Jurkat, Clone E6-1 (cell line): Measurements from ENCODE around the gene PXYLP1.

ENCODE experiments used
- DNase-seq: peaks from one replicate; pipeline ENCODE4 v3.0.0-alpha.2; 2011; ENCODE audit warnings: low read depth, low spot score
- H3K4me3 ChIP-seq: 2 replicates; pipeline ENCODE4 v1.5.1; 2011; ENCODE audit warnings: mild to moderate bottlenecking, low read length, control low read depth, moderate library complexity

The PXYLP1 gene

GRCh38 chr3:141227216-141227615 is 4.4 kb upstream of the PXYLP1 start:
- no peak overlapping the region for H3K4me3 ChIP-seq
- no peak for DNase-seq

- no peak overlapping the region for H3K4me3 ChIP-seq
- DNase-seq: no peak
Measured at GRCh38 chr3:141227752-141228151, 3.9 kb upstream of the PXYLP1 start.

- DNase-seq: no peak
- no peak overlapping the region for H3K4me3 ChIP-seq
Measured at GRCh38 chr3:141228395-141228794, 3.2 kb upstream of the PXYLP1 start.

GRCh38 chr3:141229132-141229531 is 2.5 kb upstream of the PXYLP1 start:
- DNase-seq: no peak
- no peak overlapping the region for H3K4me3 ChIP-seq

GRCh38 chr3:141230293-141230692 is 1.3 kb upstream of the PXYLP1 start:
- H3K4me3 ChIP-seq: peak overlapping the region; percentile 83
- no peak for DNase-seq

GRCh38 chr3:141231952-141232823 is 563 bp downstream of the PXYLP1 start:
- H3K4me3 ChIP-seq: peak overlapping the region; percentile 90
- DNase-seq: no peak

- DNase-seq: no peak
- peak overlapping the region; percentile 90 for H3K4me3 ChIP-seq
Measured at GRCh38 chr3:141233457-141234161, 2.0 kb downstream of the PXYLP1 start.

- DNase-seq: no peak
- peak overlapping the region; percentile 90 for H3K4me3 ChIP-seq
Measured at GRCh38 chr3:141234283-141234682, 2.7 kb downstream of the PXYLP1 start.

GRCh38 chr3:141235661-141236171 is 4.1 kb downstream of the PXYLP1 start:
- peak overlapping the region; percentile 28 for H3K4me3 ChIP-seq
- no peak for DNase-seq

GRCh38 chr3:141236361-141236760 is 4.7 kb downstream of the PXYLP1 start:
- peak; percentile 79 for DNase-seq
- H3K4me3 ChIP-seq: peak overlapping the region; percentile 28

GRCh38 chr3:141237701-141238521 is 6.3 kb downstream of the PXYLP1 start:
- DNase-seq: no peak
- peak overlapping the region; percentile 43 for H3K4me3 ChIP-seq

- H3K4me3 ChIP-seq: no peak overlapping the region
- no peak for DNase-seq
Measured at GRCh38 chr3:141239511-141240281, 8.1 kb downstream of the PXYLP1 start.

- DNase-seq: no peak
- H3K4me3 ChIP-seq: no peak overlapping the region
Measured at GRCh38 chr3:141240286-141240685, 8.7 kb downstream of the PXYLP1 start.

GRCh38 chr3:141240687-141241615 is 9.3 kb downstream of the PXYLP1 start:
- H3K4me3 ChIP-seq: no peak overlapping the region
- DNase-seq: peak; percentile 60

- no peak overlapping the region for H3K4me3 ChIP-seq
- DNase-seq: no peak
Measured at GRCh38 chr3:141241616-141242376, 10.2 kb downstream of the PXYLP1 start.

- DNase-seq: no peak
- no peak overlapping the region for H3K4me3 ChIP-seq
Measured at GRCh38 chr3:141242377-141243092, 10.9 kb downstream of the PXYLP1 start.
